CD4-positive, CD25-positive, alpha-beta regulatory T cell (primary cell): ENCODE results near the gene CHTF8. TPM values are rescaled to one million over a fixed set of nuclear protein-coding genes. Genes with fewer than 3 reads are reported as not detected.

Source experiments
- ATAC-seq, 2 donors: fragments of 150-1000 bp; cut with Tn5 transposase; one replicate each; pipeline ENCODE4 v1.10.0; 2021; ENCODE audit warnings: low read depth in 2 of 2, moderate number of reproducible peaks in 2 of 2, moderate library complexity in 1 of 2
- DNase-seq, 3 donors: peaks; one replicate each; pipeline versions ENCODE4 v3.0.0 to v3.0.0-alpha.2; 2012 to 2022; ENCODE audit warnings: mixed read lengths in 1 of 3
- H3K27ac ChIP-seq: one replicate; pipeline ENCODE4 v1.7.0; 2013; ENCODE audit warnings: mild to moderate bottlenecking, low read length; ENCODE audit not compliant: insufficient read depth, poor library complexity, severe bottlenecking
- H3K27me3 ChIP-seq: one replicate; pipeline ENCODE4 v1.7.0; 2013; ENCODE audit warnings: low read length; ENCODE audit not compliant: control insufficient read depth, insufficient read depth
- H3K36me3 ChIP-seq: one replicate; pipeline ENCODE4 v1.7.0; 2013; ENCODE audit warnings: mild to moderate bottlenecking, low read length, moderate library complexity; ENCODE audit not compliant: control insufficient read depth, insufficient read depth
- H3K4me1 ChIP-seq: 2 replicates; pipeline ENCODE4 v1.7.0; 2013; ENCODE audit warnings: mild to moderate bottlenecking, low read length; ENCODE audit not compliant: insufficient read depth, control insufficient read depth, poor library complexity, severe bottlenecking
- H3K4me3 ChIP-seq: one replicate; pipeline ENCODE4 v1.7.0; 2013; ENCODE audit warnings: low read depth, mild to moderate bottlenecking, low read length, moderate library complexity
- H3K9me3 ChIP-seq, 2 experiments: 1 replicate in 1 of 2; 2 replicates in 1 of 2; pipeline ENCODE4 v1.7.0; 2013; ENCODE audit warnings: low read length in 2 of 2, mild to moderate bottlenecking in 1 of 2, moderate library complexity in 1 of 2; ENCODE audit not compliant: control insufficient read depth in 2 of 2
- H3K27ac Mint-ChIP-seq, 3 donors: one replicate each; pipeline ENCODE4 v1.8.0; 2020 to 2022; ENCODE audit warnings: mild to moderate bottlenecking in 3 of 3, mixed read lengths in 3 of 3, moderate library complexity in 2 of 3
- H3K27me3 Mint-ChIP-seq: one replicate; pipeline ENCODE4 v1.8.0; 2022; ENCODE audit warnings: mild to moderate bottlenecking, mixed read lengths
- H3K36me3 Mint-ChIP-seq: one replicate; pipeline ENCODE4 v1.8.0; 2020; ENCODE audit warnings: mixed read lengths
- H3K4me1 Mint-ChIP-seq, 4 donors: one replicate each; pipeline ENCODE4 v1.8.0; 2020 to 2022; ENCODE audit warnings: mixed read lengths in 4 of 4, mild to moderate bottlenecking in 1 of 4
- H3K4me3 Mint-ChIP-seq, 4 donors: one replicate each; pipeline ENCODE4 v1.8.0; 2020 to 2022; ENCODE audit warnings: mild to moderate bottlenecking in 4 of 4, mixed read lengths in 4 of 4, moderate library complexity in 3 of 4
- H3K9me3 Mint-ChIP-seq, 7 donors: one replicate each; pipeline ENCODE4 v1.8.0; 2020 to 2022; ENCODE audit warnings: mixed read lengths in 7 of 7, mild to moderate bottlenecking in 3 of 7, moderate library complexity in 2 of 7
- polyA plus RNA-seq, 4 donors: library from polyadenylated mRNA; unstranded; fragments of 300-500 nt; fragmentation: Illumina TruSeq; gene quantifications; one replicate each; pipeline ENCODE4 v1.2.3, GENCODE V29; 2021
- total RNA-seq: library from RNA; stranded (reverse); gene quantifications from one replicate; pipeline ENCODE4 v1.2.3, GENCODE V29; 2022

Gene CHTF8
- total and polyA plus RNA-seq, 5 donors from 2014 or later, result 79.4 to 227 (median 210) TPM

DNA sequence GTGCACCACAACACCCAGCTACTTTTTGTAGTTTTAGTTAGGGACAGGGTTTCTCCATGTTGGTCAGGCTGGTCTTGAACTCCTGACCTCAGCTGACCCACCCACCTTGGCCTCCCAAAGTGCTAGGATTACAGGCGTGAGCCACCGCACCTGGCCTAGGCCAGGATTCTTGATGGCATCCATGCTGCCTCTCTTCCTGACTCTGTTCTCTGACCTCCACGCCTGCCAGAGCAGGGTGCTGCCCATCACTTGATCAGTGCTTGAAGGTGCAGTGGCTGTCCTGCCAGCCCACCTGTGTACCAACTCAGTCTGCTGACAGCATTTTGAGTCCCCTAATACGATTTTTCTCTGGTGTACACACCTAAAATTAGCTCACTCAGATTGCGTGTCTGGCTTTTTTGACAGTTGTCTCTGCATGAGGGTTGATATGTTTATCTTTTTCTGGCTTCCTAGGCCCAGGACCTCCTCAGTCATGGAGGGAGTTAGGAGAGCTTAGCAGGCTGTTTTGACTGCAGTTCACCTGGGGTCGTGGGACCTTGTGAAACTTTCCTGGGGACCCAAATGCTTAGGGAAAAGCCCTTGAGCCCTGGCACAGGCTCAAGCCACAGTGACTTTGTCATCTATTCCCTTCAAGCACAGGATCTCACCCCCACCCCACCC is 21.0 kb downstream of the CHTF8 start:
- H3K27ac Mint-ChIP-seq, result no peak overlapping the region
- peaks cover 21% of the 10 kb centered on the region for H3K27me3 Mint-ChIP-seq
- H3K4me3 ChIP-seq, result no peak overlapping the region
- H3K36me3 ChIP-seq, result peaks cover 17% of the 10 kb centered on the region
- H3K9me3 Mint-ChIP-seq, result no peaks in the 10 kb centered on the region
- no peak overlapping the region for H3K4me3 Mint-ChIP-seq
- H3K9me3 ChIP-seq, result no peaks in the 10 kb centered on the region
- ATAC-seq, result no peak
- H3K4me1 ChIP-seq, result peaks cover 15% of the 10 kb centered on the region
- peaks cover 0 to 21% (median 3%) of the 10 kb centered on the region in 4 donors for H3K4me1 Mint-ChIP-seq
- DNase-seq, result no peak
- H3K27ac ChIP-seq, result no peak overlapping the region
- peaks cover 3% of the 10 kb centered on the region for H3K27me3 ChIP-seq
- peaks cover 30% of the 10 kb centered on the region for H3K36me3 Mint-ChIP-seq

DNA sequence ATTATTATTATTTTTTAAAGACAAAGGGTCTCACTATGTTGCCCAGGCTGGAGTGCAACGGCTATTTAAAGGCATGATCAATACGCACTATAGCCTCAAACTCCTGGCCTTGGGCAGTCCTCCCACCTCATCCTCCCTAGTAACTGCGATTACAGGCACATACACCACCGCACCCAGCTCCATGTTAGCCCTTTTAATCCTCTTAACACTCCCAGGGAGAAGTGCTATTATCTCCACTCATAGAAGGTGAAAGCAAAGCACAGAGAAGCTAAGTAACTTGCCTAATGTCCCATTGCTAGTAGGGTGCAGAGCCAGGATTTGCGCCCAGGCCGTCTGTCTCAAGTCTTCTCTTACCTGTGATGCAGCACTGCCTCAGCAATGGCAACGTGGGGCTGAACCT is 22.0 kb downstream of the CHTF8 start:
- H3K27ac ChIP-seq, result no peak overlapping the region
- H3K36me3 Mint-ChIP-seq, result peaks cover 30% of the 10 kb centered on the region
- H3K27me3 ChIP-seq, result peaks cover 3% of the 10 kb centered on the region
- H3K4me3 Mint-ChIP-seq, result no peak overlapping the region
- H3K27me3 Mint-ChIP-seq, result peaks cover 26% of the 10 kb centered on the region
- no peaks in the 10 kb centered on the region for H3K9me3 ChIP-seq
- ATAC-seq (no peak), DNase-seq (no peak)
- H3K4me1 Mint-ChIP-seq, result peaks cover 0 to 25% (median 7%) of the 10 kb centered on the region in 4 donors
- peaks cover 0 to 2% (median 0%) of the 10 kb centered on the region in 7 donors for H3K9me3 Mint-ChIP-seq
- no peak overlapping the region for H3K27ac Mint-ChIP-seq
- peaks cover 13% of the 10 kb centered on the region for H3K36me3 ChIP-seq
- no peak overlapping the region for H3K4me3 ChIP-seq
- H3K4me1 ChIP-seq, result peaks cover 22% of the 10 kb centered on the region

DNA sequence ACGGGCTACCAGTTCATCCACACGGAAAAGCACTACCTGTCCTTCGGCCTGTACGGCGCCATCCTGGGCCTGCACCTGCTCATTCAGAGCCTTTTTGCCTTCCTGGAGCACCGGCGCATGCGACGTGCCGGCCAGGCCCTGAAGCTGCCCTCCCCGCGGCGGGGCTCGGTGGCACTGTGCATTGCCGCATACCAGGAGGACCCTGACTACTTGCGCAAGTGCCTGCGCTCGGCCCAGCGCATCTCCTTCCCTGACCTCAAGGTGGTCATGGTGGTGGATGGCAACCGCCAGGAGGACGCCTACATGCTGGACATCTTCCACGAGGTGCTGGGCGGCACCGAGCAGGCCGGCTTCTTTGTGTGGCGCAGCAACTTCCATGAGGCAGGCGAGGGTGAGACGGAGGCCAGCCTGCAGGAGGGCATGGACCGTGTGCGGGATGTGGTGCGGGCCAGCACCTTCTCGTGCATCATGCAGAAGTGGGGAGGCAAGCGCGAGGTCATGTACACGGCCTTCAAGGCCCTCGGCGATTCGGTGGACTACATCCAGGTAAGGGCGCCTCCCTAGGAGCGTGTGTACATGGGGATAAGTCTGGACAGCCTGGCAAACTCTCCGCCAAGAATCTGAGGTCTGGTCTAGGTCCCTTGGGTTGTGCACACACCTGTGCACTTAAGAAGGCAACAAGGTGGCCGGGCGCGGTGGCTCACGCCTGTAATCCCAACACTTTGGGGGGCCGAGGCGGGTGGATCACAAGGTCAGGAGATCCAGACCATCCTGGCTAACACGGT is 22.7 kb downstream of the CHTF8 start:
- no peak for ATAC-seq
- Mint-ChIP-seq H3K27me3 (peaks cover 32% of the 10 kb centered on the region), H3K4me3 (no peak overlapping the region), H3K27ac (no peak overlapping the region), H3K36me3 (peaks cover 26% of the 10 kb centered on the region), H3K9me3 (peaks cover 0 to 2% (median 0%) of the 10 kb centered on the region in 7 donors), H3K4me1 (peaks cover 0 to 28% (median 9%) of the 10 kb centered on the region in 4 donors)
- peaks cover 8% of the 10 kb centered on the region for H3K36me3 ChIP-seq
- H3K27ac ChIP-seq, result no peak overlapping the region
- H3K4me1 ChIP-seq, result peaks cover 25% of the 10 kb centered on the region
- peaks cover 3% of the 10 kb centered on the region for H3K27me3 ChIP-seq
- no peak overlapping the region for H3K4me3 ChIP-seq
- no peak for DNase-seq
- H3K9me3 ChIP-seq, result no peaks in the 10 kb centered on the region

- Histone ChIP-seq H3K4me3 (no peak overlapping the region), H3K27ac (no peak overlapping the region), H3K4me1 (peaks cover 25% of the 10 kb centered on the region), H3K36me3 (no peaks in the 10 kb centered on the region), H3K9me3 (no peaks in the 10 kb centered on the region), H3K27me3 (peaks cover 3% of the 10 kb centered on the region)
- Mint-ChIP-seq H3K9me3 (peaks cover 0 to 2% (median 0%) of the 10 kb centered on the region in 7 donors), H3K4me1 (peaks cover 0 to 29% (median 9%) of the 10 kb centered on the region in 4 donors), H3K4me3 (no peak overlapping the region), H3K27ac (no peak overlapping the region), H3K36me3 (peaks cover 24% of the 10 kb centered on the region), H3K27me3 (peaks cover 37% of the 10 kb centered on the region)
- ATAC-seq (no peak), DNase-seq (no peak)
Measured at GRCh38 chr16:69108905-69109252, 23.5 kb downstream of the CHTF8 start.

DNA sequence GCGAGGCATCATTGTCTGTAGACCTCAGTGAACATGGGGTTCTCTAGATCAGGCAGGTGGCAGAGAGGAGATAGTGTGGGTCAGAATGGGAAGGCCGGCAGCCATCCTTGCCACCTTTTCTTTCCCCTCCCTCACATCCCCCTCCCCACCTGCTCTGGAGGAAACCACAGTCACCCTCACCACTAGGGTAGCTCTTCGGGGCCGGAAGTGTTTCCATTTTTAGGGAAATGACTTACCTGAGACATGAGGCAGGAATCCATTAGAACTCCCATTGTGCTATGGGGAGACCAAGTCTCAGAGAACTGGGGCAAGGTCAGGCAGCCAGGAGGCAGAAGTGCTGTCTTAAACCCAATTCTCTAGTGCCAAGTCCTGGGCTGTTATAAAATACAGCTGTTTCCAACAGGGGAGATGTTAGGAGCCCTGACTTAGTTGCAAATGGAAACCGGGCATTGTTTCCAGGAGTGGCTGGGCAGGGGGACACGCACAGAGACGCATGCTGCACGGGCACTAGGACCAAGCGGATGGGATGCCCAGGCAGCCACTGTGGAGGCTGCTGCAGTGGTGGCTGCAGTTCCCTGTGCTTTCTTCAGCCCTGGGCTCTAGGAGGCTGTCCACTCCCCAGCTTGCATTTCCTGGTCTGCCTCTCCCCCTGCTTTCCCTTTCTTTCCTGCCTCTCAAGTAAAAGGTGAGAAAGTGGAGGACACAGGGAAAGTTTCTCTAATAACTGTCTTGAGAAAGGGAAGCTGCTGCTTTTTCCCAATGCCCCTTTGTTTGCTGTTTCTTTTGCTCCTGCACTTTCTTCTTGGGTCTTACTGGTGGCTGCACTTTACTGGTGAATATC is 24.1 kb downstream of the CHTF8 start:
- Mint-ChIP-seq H3K4me3 (peak overlapping the region in 2 of 4 donors; percentile 39 to 63), H3K27me3 (peaks cover 41% of the 10 kb centered on the region), H3K9me3 (peaks cover 0 to 2% (median 0%) of the 10 kb centered on the region in 7 donors), H3K27ac (no peak overlapping the region), H3K4me1 (peaks cover 0 to 29% (median 9%) of the 10 kb centered on the region in 4 donors), H3K36me3 (peaks cover 24% of the 10 kb centered on the region)
- Histone ChIP-seq H3K9me3 (no peaks in the 10 kb centered on the region), H3K4me3 (no peak overlapping the region), H3K27me3 (peaks cover 3% of the 10 kb centered on the region), H3K4me1 (peaks cover 25% of the 10 kb centered on the region), H3K36me3 (no peaks in the 10 kb centered on the region), H3K27ac (no peak overlapping the region)
- ATAC-seq, result no peak
- DNase-seq, result no peak

DNA sequence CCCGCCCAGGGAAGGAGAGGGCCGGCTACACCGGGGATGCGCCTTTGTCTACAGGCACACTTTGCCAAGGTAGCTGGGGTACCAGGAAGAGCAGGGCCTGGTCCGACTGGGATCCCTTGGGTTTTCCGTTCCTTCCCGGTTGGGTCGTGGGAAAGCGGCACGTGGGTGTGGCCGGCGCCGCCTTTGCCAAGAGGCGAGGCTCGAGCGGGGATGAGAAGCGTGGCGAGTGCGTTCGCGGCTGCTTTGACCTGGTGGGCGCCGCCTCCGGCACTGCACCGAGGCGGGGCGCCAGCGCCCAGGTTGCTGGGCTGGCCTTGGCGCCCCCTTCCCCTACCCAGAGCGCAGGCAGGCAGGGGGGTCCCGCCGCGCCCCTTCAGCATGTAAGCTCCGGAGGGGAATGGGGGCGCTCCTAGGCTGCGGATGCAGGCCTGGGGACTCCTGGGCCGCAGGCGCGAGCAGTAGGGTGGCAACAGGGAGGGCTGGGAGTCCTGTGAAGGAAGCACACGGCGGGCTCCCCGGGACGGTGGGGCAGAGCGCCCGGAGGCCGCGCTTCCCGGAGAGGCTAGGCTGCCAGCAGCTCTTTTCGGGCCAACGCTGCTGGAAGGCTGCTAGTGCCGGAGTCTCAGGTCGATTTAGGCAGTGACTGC is 24.9 kb downstream of the CHTF8 start:
- H3K4me1 Mint-ChIP-seq, result peaks cover 0 to 27% (median 9%) of the 10 kb centered on the region in 4 donors
- H3K27me3 Mint-ChIP-seq, result peaks cover 47% of the 10 kb centered on the region
- Histone ChIP-seq H3K36me3 (no peaks in the 10 kb centered on the region), H3K4me1 (peaks cover 25% of the 10 kb centered on the region), H3K27me3 (peaks cover 5% of the 10 kb centered on the region), H3K9me3 (no peaks in the 10 kb centered on the region), H3K27ac (no peak overlapping the region), H3K4me3 (no peak overlapping the region)
- peaks cover 24% of the 10 kb centered on the region for H3K36me3 Mint-ChIP-seq
- H3K4me3 Mint-ChIP-seq, result peak overlapping the region in 2 of 4 donors; percentile 63 to 70
- H3K27ac Mint-ChIP-seq, result no peak overlapping the region
- DNase-seq, result no peak
- no peak for ATAC-seq
- peaks cover 0 to 2% (median 0%) of the 10 kb centered on the region in 7 donors for H3K9me3 Mint-ChIP-seq
